Measurements from ENCODE around the gene PRELID3B.
A peak's percentile ranks its signal among the peaks of the same experiment; 100 is the strongest.

Gene PRELID3B

DNA sequence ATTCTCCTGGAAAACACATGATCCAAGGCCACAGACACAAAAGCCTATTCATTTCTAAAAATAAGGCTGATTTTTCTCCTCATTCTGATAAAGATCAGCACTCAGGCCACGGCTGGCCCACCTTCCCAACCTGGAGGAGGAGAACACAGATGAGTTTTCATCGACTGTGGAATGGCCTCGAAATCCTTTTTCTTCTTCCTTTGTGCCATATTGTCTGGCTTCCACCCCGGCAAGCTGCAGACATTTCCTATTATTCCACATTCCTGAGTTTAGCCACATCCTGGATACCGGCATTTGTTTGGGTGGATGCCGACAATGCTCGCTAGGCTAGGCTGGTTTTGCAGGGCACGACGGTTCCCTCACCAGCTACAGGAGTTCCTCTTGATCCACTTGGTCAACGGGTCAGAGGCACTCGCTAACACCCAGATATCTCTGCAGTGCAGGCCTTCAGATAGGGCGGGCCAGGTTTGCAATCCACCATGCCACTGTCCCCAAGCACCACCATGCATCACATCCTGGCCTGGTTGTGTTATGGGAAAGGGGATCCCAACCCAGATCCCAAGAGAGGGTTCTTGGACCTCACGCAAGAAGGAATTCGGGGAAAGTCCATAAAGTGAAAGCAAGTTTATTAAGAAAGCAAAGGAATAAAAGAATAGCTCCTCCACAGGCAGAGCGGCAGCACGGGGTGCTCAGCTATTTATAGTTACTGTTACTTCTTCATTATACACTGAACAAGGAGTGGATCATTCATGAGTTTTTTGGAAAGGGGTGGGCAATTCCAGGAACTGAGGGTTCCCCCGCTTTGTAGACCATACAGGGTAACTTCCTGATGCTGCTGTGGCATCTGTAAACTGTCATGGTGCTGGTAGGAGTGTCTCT is 31.4 kb downstream of the PRELID3B start:
- no peak for DNase-seq (ENCODE audit: low read depth in 2 of 2, low spot score in 1 of 2)

DNA sequence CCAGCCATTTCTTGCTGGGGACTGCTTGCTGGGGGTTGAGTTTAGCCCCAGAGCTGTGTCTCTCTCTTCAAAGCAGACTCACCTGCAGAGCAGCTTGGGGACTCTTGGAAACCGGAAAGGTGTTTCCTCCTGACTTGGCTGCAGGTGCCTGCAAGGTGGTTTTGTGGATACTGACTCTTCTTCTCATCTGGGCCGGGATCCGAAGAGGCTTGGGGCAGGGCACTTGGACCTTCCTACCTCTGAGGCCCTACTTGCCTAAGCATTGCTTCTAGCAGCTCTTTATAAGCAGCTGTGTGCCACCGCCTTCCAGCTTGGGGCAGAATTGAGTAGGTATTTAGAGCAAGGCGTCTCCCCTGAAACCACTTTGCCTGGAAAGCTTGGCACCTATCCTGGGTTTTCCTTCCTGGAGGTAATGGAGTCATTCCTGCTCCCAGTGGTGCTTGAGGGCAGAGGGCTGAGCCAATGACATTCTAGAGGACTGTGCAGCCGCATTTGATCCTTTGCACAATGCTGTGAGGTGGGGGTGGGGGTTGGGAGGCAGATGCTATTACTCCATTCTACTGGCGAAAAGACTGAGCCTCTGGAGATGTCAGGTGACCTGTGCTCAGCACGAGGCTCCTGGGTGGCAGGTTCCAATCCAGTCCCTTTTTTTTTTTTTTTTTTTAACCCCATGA is 32.1 kb downstream of the PRELID3B start:
- no peak for DNase-seq (ENCODE audit: low read depth in 2 of 2, low spot score in 1 of 2)

DNA sequence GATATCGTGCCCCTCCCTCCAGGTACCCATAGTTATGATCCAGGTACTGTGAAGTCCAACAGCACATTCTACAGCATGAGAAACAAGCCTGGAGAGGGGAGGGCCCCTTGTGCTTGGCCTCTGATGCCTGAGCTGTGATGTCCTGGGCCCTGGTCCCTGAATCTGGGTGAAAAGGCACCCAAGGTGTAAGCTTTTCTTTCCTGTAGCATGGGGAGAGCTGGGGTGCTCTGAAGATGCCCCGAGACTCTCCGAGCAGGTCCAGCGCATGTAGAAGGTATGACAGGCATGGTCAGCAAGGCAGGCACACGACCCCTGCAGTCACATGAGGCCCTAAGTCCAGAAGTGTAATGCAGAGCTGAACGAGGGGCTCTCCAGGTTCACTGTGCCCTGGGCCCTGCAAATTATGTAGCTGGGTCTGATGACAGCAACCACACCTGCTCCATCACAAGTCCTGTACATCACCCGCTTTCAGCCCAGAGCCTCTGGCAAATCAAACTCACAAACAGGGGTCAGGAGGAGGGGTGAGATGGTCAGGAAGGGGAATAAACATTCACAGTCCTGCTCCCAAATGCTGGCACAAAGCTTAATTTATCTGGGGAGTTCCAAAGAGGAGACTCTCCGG is 33.8 kb downstream of the PRELID3B start:
- DNase-seq (ENCODE audit: low read depth in 2 of 2, low spot score in 1 of 2) = no peak

DNA sequence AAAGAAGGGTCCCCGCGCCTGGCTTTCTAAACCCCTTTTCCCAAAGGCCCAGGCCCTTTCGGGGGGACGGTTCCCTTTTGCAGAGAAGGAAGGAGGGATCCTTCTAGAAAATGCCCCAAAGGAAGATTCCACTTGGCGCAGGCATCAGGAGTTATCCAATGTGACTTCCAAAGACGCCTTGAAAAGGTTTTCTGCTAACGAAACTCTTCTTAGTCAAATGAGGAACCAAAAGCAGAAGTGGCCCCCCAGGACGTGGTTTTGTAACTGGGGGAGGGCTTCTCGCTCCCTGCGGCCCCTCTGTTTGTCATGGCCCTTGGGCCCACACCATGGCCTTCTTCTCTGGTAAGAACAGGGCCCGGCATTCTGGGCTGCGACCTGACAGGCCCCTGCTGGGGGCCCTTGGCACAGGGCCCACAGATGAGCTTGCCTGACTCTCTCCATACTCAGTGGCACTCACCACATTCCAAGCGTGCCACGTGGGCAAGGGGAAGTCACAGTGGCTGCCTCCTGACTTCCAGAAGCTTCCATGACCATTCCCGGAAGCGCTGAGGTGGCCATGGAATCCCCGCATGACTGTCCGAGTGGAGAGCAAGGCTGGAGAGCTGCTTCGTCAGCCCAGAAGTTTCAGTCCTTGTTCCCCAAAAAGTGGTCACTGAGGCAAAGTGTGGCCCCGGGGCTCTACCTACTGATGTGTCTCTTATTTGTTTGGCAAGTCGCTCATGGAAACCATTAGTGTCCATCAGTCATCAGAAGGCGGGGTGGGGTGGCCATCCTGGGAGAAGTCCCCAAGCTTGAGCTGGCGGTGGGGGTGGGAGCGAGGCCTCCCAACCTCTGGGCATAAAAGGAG is 34.7 kb downstream of the PRELID3B start:
- DNase-seq (ENCODE audit: low read depth in 2 of 2, low spot score in 1 of 2) = no peak

DNA sequence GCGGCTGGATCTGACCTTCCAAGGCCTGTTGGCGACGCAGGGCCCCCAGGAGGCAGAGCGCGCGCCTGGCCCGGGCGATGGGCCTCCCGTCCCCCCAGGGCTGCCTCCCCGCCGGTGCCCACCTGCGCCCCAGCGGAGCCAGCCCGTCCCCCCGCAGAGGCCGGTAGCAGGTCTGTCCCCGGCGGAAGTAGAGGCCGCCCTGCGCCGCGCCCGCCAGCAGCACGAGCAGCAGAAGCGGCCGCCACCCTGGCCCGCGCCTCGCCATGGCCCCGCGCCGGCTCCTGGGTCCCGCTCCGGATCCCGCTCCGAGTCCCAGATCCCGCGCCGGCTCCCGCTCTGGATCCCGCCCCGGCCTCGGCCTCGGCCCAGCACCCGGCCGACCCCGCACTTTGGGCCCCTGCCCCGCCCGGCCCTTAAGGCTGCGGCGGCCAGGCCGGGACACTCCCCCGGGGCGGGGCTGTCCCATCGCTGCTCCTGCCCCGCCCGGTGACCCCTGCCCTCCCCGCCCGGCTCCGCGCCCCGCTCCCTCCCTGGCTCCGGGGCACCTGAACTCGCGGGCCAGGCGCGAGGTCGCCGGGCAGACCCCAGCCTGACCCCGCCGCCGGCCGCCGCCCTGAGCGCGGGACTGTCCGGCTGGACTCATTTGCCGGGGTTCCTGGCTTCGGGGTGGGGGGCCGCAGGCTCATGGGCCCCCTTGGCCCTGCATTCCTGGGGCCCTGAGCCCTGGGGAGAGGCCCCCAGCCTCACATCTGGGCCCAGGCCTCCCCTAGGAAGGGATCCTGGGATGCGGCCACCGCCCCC is 35.5 kb downstream of the PRELID3B start, which contains the start of gene CTSZ:
CTSZ (minus strand) TSS at position 391 of the 801 bp plus-strand sequence; CDS start at position 265, 126 bp downstream.
- no peak for DNase-seq (ENCODE audit: low read depth in 2 of 2, low spot score in 1 of 2)

DNA sequence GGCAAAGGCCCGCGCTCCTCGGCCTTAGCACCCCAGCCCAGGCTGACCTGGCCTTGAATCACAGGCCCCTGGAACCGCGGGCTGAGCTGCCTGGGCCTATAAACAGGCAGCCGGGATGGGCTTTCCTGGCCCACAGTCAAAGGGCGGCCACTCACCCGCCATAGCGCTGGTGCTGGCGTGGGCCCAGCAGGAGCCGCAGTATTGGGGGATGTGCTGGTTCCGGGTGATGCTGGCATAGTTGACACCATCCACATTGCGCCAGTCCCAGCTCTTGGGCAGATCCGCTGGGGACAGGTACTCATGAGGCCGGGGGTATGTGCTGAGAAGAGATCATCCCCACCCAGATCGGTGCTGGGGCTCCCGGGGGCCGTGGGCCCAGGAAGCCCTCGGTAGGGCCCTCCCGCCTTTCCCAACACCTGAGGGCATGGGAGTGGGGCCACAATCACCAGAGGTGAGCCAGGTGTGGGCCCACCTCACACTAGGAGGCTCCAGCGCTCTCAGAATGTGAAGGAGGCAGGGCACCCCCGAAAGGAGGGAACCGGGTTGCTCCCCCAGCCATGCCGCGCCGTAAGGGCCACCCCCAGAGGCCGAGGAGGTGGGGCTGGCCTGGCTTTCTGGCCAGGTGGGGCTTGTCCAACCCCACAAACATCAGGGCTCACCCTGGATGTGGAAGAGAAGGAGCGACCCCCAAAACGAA is 36.3 kb downstream of the PRELID3B start:
- DNase-seq (ENCODE audit: low read depth in 2 of 2, low spot score in 1 of 2) = no peak

DNA sequence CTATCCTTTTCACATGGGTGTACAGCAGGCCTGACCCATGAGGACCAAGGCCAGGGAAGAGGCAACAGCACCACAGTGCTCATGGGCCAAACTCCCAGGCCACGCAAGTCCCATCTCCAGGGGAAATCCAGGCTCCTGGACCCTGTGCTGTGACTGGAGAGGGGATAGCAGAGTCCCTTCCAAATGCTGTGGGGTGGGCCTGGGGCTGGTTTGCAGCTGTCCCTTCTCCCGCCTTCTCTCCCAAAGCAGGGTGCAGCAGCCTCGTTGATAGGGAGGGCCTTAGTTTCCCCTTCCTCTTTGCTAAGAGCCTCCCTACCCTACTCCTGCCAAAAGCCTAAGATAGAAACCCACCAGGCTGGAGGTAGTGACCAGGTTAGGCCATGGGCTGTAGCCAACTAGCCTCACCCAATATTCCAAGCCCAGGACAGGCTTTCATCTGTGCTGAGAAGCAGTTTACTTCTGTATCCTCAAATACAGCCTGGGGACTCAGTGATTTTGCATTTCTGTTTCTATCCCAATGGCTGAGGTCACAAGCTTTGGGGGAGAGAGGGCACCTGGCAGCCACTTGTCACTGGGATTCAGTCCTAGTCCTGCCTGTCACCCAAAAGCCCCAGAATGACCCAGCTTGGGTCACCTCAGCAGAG is 36.9 kb downstream of the PRELID3B start:
- DNase-seq (ENCODE audit: low read depth in 2 of 2, low spot score in 1 of 2) = no peak

DNA sequence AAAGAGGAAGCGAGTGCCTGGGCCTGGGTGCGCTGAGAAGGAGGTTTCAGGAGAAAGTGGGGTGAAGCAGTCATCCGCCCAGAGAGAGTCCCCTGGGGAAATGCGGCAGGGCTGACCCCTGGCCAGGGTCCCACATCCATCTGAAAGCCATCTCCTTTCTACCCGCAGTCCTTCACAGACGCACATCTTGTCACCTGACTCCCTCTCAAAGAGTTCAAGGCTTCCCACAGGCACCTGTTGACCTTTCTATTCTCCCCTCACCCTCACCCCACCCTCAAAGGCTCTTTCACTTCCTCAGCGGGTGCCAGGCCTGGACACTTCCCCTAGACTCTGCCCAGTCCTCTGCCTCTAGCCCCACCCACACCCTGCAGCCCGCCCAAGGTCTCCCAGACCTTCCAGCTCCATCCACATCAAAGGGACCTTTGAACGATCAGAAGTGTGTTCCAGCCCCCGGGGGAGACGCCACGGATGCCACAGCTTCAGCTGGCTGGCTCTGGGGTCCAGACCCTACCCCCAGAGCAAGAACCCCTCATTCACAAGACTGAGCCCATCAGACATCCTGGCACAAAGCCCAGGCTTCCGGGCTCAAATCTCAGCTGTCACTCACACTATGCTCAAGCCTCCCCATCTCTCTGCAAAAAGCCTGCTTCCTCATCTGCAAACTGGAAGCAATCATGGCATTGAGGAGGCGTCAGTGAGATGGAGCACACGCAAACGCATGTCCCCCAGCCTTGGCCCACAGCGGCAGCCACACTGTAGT is 37.6 kb downstream of the PRELID3B start:
- no peak for DNase-seq (ENCODE audit: low read depth in 2 of 2, low spot score in 1 of 2)

DNA sequence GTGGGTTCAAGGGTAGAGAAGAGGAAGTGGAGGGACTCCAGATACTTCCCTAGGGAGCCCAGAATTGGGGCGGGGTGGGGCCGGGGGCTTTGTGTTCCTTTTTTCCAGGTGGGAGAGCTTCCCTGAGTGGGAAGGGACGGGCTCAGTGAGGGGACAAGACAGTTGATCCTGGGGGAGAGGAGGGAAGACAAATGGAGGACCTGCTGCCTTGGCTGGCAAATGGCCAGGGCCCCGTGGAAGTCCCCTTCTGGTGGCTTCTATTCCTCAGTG is 38.2 kb downstream of the PRELID3B start:
- DNase-seq (ENCODE audit: low read depth in 2 of 2, low spot score in 1 of 2) = peak in 1 of 2 donors; percentile 19

DNA sequence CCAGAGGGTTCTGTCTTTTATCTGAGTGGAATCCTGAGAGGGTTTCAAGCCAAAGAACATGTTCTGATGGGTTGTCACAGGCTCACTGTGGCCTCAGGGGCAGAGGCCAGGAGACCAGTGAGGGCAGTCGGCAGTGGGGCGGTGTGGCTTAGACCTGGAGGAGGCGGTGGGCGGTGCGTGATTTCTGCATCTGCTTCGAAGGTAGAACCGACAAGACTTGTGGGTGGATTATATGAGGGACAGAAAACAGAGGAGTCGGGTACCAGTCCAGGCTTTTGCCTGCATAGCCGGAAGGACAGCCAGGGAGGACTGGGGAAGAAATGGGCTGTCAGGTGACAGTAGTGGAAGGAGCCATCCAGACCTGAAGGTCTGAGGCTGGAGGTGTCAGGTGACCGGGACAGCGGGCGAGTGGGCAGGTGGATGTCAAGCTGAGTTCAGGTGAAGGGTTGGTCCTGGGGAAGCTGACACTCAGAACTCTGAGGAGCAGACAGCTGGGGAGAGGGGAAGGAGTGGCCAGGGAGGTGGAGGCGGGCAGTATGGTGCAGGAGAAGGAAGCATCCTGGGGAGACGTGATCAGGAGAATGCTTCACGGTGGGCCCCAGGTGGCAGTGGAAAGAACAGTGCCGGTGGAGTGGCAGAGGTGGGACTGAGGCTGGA is 38.6 kb downstream of the PRELID3B start:
- DNase-seq (ENCODE audit: low read depth in 2 of 2, low spot score in 1 of 2) = no peak

DNA sequence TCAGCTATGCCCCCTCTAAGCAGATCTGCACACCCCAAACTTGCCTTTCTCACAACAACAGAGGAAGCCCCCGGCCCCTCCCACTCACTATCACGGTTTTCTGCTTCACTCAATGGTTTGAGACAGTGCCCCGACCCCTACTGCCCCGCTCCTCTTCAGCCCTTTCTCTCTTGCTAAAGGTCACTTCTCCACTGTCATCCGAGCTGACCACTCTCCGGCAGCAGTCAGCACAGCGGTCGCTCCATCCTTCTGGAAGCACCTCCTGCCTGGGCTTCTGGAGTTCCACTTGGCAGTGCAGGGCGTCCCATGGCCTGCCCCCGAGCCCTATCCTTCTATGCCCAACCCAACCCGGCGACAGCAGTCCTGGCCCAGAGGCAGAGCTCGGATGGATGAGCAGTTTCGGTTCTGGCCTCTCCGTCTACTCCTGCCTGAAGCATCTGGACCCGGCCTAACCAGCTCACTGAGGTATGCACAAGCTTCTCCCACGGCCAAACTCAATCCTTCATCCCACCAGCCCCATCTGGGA is 39.6 kb downstream of the PRELID3B start:
- no peak for DNase-seq (ENCODE audit: low read depth in 2 of 2, low spot score in 1 of 2)

DNA sequence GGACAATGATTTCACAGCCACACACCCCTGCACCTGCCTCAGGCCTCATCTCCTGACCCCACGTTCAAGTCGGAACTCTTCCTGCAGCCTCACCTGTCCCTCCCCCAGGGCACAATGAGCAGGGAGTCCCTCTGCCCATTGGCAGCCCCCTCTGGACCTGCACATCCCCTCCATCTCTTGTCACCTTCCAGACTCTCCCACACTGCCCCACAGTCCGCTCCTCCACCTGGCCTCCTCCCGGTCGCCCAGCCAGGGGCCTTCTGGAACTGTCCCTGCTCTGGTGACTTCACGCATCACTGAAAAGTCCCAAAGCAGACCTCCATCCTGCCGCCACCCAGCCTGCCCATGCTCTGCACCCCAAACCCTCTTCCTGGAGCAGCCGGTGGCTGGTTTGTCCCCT is 40.2 kb downstream of the PRELID3B start:
- DNase-seq (ENCODE audit: low read depth in 2 of 2, low spot score in 1 of 2) = no peak

DNA sequence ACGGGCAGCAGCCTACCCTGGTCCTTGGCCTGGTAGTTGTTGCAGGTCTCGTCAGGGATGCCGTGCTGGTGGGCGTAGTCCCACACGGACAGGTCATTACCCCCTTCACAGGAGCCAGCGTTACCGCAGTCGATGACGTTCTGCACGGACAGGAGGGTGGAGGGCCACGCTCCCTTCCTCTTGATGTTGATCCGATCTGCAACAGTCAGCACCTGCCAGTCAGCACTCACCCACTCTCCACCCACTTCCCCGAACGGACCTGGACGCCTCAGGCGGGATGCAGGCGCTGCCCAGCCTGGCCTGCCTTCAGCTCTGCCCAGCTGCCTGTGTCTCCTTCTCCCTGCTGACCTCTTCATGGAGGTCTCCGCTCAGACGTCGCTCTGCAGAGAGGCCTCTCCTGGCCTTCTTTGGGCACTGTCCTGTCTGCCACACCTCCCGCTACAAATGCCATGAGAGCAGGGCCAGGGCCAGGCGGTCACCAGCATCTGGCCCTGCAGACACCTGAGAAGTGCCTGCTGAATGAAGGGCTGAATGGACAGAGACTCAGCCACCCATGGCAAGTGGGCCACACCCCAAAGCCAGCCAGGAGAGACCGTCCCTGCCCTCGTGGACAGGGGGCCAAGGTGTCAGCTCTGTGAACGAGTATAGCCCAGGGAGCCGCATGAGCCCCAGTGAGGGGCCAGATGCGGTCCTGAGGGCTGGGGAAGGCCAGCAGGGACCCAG is 41.0 kb downstream of the PRELID3B start:
- no peak for DNase-seq (ENCODE audit: low read depth in 2 of 2, low spot score in 1 of 2)

DNA sequence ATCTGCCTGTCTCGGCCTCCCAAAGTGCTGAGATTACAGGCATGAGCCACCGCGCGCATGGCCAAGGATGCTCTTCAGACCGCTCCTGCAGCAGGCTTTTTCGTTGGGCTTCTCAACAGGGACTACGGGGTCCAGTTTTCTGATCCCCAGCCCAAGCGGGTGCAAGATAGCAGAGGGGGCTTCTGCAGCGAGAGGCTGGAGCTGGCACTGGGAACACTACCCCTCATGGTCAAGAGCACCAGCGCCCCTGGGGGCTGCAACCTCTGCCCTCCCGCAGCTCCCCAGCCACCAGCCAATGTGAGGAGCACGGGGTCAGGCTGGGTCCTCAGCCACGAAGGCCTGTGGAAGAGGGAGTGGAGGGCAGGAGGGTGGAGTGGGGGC is 41.5 kb downstream of the PRELID3B start:
- no peak for DNase-seq (ENCODE audit: low read depth in 2 of 2, low spot score in 1 of 2)

DNA sequence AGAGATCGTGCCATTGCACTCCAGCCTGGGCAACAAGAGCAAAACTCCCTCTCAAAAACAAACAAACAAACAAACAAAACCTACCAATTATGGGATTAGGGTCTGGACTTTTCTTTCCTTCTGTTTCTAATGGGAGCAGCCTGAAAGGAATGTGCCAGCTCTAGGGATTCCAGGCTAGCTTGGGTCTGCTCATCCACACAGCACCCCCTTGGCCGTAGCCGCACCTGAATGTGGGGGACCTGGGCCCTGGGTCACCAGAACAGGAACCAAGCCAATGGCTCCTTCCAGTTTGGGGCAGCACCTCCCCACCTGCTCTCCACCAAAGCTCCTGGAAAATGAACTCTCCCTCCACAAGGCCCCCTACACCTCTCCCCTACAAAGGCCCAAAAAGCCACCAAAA is 42.3 kb downstream of the PRELID3B start:
- no peak for DNase-seq (ENCODE audit: low read depth in 2 of 2, low spot score in 1 of 2)

DNA sequence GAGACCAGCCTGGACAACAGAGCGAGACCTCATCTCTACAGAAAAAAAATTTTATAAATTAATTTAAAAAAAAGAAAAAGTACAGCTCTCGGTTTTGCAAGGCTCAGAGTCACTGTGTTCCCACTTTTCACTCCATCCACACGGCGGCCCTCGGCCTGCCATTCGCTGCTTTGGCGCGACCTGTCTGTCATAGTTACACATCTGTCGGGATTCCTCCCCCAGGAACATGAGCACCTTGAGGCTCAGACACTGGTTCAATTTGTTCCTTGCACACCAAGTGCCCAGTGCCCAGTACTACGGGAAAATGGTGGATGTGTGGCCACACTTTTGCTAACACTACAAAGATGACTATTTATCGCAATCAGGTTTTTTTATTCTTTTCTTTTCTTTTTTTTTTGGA is 43.9 kb downstream of the PRELID3B start:
- no peak for DNase-seq (ENCODE audit: low read depth in 2 of 2, low spot score in 1 of 2)

DNA sequence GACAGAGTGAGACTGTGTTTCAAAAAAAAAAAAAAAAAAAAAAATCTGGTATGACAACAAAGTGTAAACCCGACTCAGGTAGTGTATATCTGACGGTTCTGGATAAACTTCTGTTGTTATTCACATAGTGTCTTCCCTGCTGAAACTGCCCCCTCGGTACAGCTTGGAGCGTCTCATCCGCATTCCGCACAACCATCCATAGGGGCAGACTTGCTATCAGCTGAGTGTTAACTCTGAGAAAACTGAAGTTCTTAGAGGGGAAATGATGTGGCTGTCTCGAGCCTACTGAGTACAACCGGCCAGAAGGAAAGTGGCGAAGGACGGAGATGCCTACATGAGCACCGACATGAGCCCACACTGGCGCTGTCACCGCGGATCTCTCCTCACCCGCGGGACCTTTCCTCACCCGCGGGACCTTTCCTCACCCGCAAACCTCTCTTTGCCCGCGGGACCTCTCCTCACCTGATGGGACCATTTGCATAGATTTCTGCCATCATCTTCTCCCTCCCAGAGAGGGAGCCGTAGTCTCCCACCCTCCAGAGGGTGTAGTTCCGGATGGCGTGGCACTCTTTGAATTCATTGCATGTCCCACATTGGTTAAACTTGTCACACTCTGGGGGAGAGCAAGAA is 45.3 kb downstream of the PRELID3B start:
- no peak for DNase-seq (ENCODE audit: low read depth in 2 of 2, low spot score in 1 of 2)

Data from stimulated activated CD8-positive, alpha-beta memory T cell treated with anti-CD3 and anti-CD28 coated beads, Interleukin-4, amount 100 ng/mL, for 4 hours (primary cell).